GM19463 (cell line): ENCODE measurements around the gene USP30.

Experiments
- ATAC-seq: cut with Tn5 transposase; IDR thresholded peaks from one replicate; pipeline ENCODE4 v1.9.1; 2021; ENCODE audit warnings: mild to moderate bottlenecking, moderate library complexity; ENCODE audit not compliant: unreplicated experiment

The USP30 gene

GRCh38 chr12:109097435-109098182 lies 45.2 kb downstream of the USP30 start, which contains the start of gene UNG:
TSS of gene UNG (plus strand) at chr12:109097597. CDS start at chr12:109097680, 83 bp downstream.
- peak; percentile 95 for ATAC-seq

- peak; percentile 19 for ATAC-seq
These were observed 45.8 kb downstream of the USP30 start for GRCh38 chr12:109098183-109098604.

- no peak for ATAC-seq
These were observed 46.3 kb downstream of the USP30 start for GRCh38 chr12:109098651-109099050.

GRCh38 chr12:109099431-109100020 lies 47.1 kb downstream of the USP30 start:
- no peak for ATAC-seq

- ATAC-seq = no peak
These were observed 48.4 kb downstream of the USP30 start for GRCh38 chr12:109100741-109101140.

GRCh38 chr12:109102491-109102890 lies 50.1 kb downstream of the USP30 start:
- no peak for ATAC-seq

- ATAC-seq = no peak
These were observed 52.8 kb downstream of the USP30 start for GRCh38 chr12:109105176-109105575.

GRCh38 chr12:109109746-109110350 lies 57.5 kb downstream of the USP30 start:
- no peak for ATAC-seq

GRCh38 chr12:109110988-109111495 lies 58.7 kb downstream of the USP30 start:
- ATAC-seq = peak; percentile 75

- no peak for ATAC-seq
These were observed 60.5 kb downstream of the USP30 start for GRCh38 chr12:109112720-109113465.

GRCh38 chr12:109113661-109114321 lies 61.4 kb downstream of the USP30 start:
- no peak for ATAC-seq

GRCh38 chr12:109114644-109115043 lies 62.3 kb downstream of the USP30 start:
- ATAC-seq = no peak

GRCh38 chr12:109115404-109115757 lies 63.0 kb downstream of the USP30 start:
- no peak for ATAC-seq

- no peak for ATAC-seq
These were observed 63.6 kb downstream of the USP30 start, which contains the start of gene ACACB for GRCh38 chr12:109115758-109116610. TSS of gene ACACB (plus strand) at chr12:109116587. CDS start at chr12:109139406, 22,819 bp downstream.

- ATAC-seq = no peak
These were observed 64.2 kb downstream of the USP30 start for GRCh38 chr12:109116611-109116949.

GRCh38 chr12:109120095-109120494 lies 67.7 kb downstream of the USP30 start:
- no peak for ATAC-seq

- ATAC-seq = no peak
These were observed 68.2 kb downstream of the USP30 start for GRCh38 chr12:109120557-109120956.

GRCh38 chr12:109121346-109121880 lies 69.0 kb downstream of the USP30 start:
- ATAC-seq = no peak

GRCh38 chr12:109124878-109125648 lies 72.7 kb downstream of the USP30 start:
- ATAC-seq = no peak
